ENCODE results near the gene ADPRHL1. TPM values are rescaled to one million over a fixed set of nuclear protein-coding genes. Genes with fewer than 3 reads are reported as not detected.

Gene ADPRHL1
- total RNA-seq, 1 experiment from 2014 or later: 2.7 TPM

DNA sequence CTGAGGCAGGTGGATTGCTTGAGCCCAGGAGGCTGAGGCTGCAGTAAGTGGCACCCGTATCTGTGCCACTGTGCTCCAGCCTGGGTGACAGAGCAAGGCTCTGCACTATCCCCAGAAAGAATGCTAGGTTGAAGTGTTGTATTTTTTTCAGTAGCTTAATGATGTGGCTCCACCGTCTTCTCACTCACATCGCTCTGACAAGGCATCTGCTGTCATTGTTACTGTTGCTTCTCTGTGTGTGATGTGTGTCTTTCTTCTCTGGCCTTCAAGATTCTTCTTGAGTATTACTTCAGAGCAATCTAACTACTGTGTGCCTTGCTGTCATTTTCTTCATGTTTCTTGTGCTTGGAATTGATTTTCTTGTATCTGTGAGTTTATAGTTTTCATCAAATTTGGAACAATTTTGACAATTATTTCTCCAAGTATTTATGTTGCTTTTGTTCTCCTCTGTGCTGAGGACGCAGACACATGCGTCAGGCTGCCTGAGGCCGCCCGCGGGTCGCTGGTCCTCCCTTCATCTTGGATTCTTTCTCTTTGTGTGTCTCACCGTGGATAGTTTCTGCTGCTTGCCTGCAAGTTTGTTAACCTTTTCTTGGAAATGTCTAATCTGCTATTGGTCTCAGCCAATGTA is 10.8 kb downstream of the ADPRHL1 start:
- no peak overlapping the region for H2AK5ac ChIP-seq (ENCODE audit: insufficient read length, low read length)
- no peak overlapping the region for H3K18ac ChIP-seq (ENCODE audit: insufficient read length, low read depth, low read length)
- H2BK15ac ChIP-seq (ENCODE audit: low read depth, low read length): no peak overlapping the region
- H4K8ac ChIP-seq (replicated peaks; ENCODE audit: insufficient read length, low read depth, low read length): no peak overlapping the region
- Mint-ChIP-seq H3K4me3 (no peak overlapping the region), H3K27ac (no peak overlapping the region; a peak in 1 of 7 replicates), H3K36me3 (ENCODE audit: insufficient read depth in 1 of 3, low read depth in 3 of 3) (peaks cover 12 to 17% (median 13%) of the 10 kb centered on the region in 3 experiments; a peak in 6 of 7 replicates), H3K4me1 (peaks cover 0 to 4% of the 10 kb centered on the region in 2 experiments; a peak in 1 of 4 replicates), H3K27me3 (ENCODE audit: low read depth) (no peaks in the 10 kb centered on the region), H3K9me3 (peaks cover 0 to 2% of the 10 kb centered on the region in 2 experiments; a peak in 1 of 5 replicates)
- no peak overlapping the region for H2AFZ ChIP-seq (ENCODE audit: low read length)
- H2BK20ac ChIP-seq (ENCODE audit: low read depth, low read length, poor library complexity, severe bottlenecking): no peak overlapping the region
- no peaks in the 10 kb centered on the region for H3K79me1 ChIP-seq (ENCODE audit: insufficient read depth, low read depth, low read length, poor library complexity, severe bottlenecking)
- no peaks in the 10 kb centered on the region for H3K27me3 ChIP-seq (ENCODE audit: insufficient read depth, low read length)
- TF ChIP-seq, protein P1, sequence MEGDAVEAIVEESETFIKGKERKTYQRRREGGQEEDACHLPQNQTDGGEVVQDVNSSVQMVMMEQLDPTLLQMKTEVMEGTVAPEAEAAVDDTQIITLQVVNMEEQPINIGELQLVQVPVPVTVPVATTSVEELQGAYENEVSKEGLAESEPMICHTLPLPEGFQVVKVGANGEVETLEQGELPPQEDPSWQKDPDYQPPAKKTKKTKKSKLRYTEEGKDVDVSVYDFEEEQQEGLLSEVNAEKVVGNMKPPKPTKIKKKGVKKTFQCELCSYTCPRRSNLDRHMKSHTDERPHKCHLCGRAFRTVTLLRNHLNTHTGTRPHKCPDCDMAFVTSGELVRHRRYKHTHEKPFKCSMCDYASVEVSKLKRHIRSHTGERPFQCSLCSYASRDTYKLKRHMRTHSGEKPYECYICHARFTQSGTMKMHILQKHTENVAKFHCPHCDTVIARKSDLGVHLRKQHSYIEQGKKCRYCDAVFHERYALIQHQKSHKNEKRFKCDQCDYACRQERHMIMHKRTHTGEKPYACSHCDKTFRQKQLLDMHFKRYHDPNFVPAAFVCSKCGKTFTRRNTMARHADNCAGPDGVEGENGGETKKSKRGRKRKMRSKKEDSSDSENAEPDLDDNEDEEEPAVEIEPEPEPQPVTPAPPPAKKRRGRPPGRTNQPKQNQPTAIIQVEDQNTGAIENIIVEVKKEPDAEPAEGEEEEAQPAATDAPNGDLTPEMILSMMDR (conservative IDR thresholded peaks at IDR 0.05): no peak
- no peaks in the 10 kb centered on the region for H3K79me2 ChIP-seq (ENCODE audit: insufficient read depth, low read length)
- H3K9me3 ChIP-seq (ENCODE audit: control insufficient read depth, low read depth, low read length): no peaks in the 10 kb centered on the region
- H3T11ph ChIP-seq (ENCODE audit: low read length): no peak overlapping the region
- H3K9ac ChIP-seq (ENCODE audit: extremely low read depth, insufficient read length, low read length): no peak overlapping the region
- no CpG with 5 or more reads among the region's 10 CpGs for WGBS (ENCODE audit: extremely low coverage, insufficient read length, low lambda C conversion rate)
- H2BK120ac ChIP-seq (ENCODE audit: low read depth, low read length, poor library complexity, severe bottlenecking): no peak overlapping the region
- no peaks in the 10 kb centered on the region for H3K4me1 ChIP-seq (ENCODE audit: insufficient read depth, low read length)
- H4K5ac ChIP-seq (ENCODE audit: insufficient read length, low read depth, low read length): no peak overlapping the region
- H3K23ac ChIP-seq (ENCODE audit: insufficient read length, low read depth, low read length): no peak overlapping the region
- no peak overlapping the region for H4K91ac ChIP-seq (ENCODE audit: insufficient read length, low read depth, low read length)
- H2BK12ac ChIP-seq (ENCODE audit: insufficient read length, low read depth, low read length): no peak overlapping the region
- no peak for DNase-seq
- H3K23me2 ChIP-seq (ENCODE audit: insufficient read length, low read depth, low read length, poor library complexity, severe bottlenecking): no peaks in the 10 kb centered on the region
- no peak overlapping the region for H3K4me2 ChIP-seq (ENCODE audit: insufficient read depth, insufficient read length, low read length)
- no peak overlapping the region for H3K27ac ChIP-seq (ENCODE audit: insufficient read length, low read depth, low read length)
- H3K4ac ChIP-seq (ENCODE audit: low read depth, low read length): no peak overlapping the region
- no peak overlapping the region for H3K56ac ChIP-seq (ENCODE audit: insufficient read length, low read depth, low read length)
- no peak overlapping the region for H3K14ac ChIP-seq (ENCODE audit: insufficient read depth, low read length)
- no peak overlapping the region for H2BK5ac ChIP-seq (ENCODE audit: insufficient read length, low read length)
- H4K20me1 ChIP-seq (ENCODE audit: control insufficient read depth, insufficient read depth, insufficient read length): no peaks in the 10 kb centered on the region
